HepG2 (cell line): ENCODE data around the gene IGFBP5. TPM values are rescaled to one million over a fixed set of nuclear protein-coding genes. Genes with fewer than 3 reads are reported as not detected.

Experiments
- KDM2A ChIP-seq: sonication (generic); formaldehyde crosslinking; IDR thresholded peaks from 2 replicates; pipeline ENCODE4 v1.4.0; 2020; ENCODE audit warnings: low read depth, missing genetic modification reagents, borderline replicate concordance
- KMT2B ChIP-seq: IDR thresholded peaks from 2 replicates; pipeline ENCODE4 v1.6.1; 2016; ENCODE audit warnings: missing genetic modification reagents, missing compliant biosample characterization
- NFE2 ChIP-seq: sonication (generic); formaldehyde crosslinking; IDR thresholded peaks from 2 replicates; pipeline ENCODE4 v1.4.0; 2020; ENCODE audit warnings: missing genetic modification reagents
- NR2F1 ChIP-seq, 2 experiments: fragments of 450-650 bp in 1 of 2; formaldehyde crosslinking in 1 of 2; IDR thresholded peaks; 2 replicates each; pipeline versions ENCODE4 v1.5.0 to v1.6.1; 2016 to 2020; ENCODE audit warnings: mild to moderate bottlenecking in 1 of 2, missing compliant biosample characterization in 1 of 2, missing genetic modification reagents in 1 of 2, moderate library complexity in 1 of 2
- RARG ChIP-seq: sonication (generic); formaldehyde crosslinking; IDR thresholded peaks from 2 replicates; pipeline ENCODE4 v1.4.0; 2020; ENCODE audit warnings: low read depth, mild to moderate bottlenecking, missing genetic modification reagents
- RFX1 ChIP-seq: fragments of 450-650 bp; IDR thresholded peaks from 2 replicates; pipeline ENCODE4 v1.6.1; 2017
- RNF2 ChIP-seq: fragments of 450-650 bp; conservative IDR thresholded peaks from 2 replicates; pipeline ENCODE4 v1.6.1; 2016; ENCODE audit warnings: low read depth
- SAP130 ChIP-seq: IDR thresholded peaks from 2 replicates; pipeline ENCODE4 v1.6.1; 2016; ENCODE audit warnings: low read depth
- TRIM22 ChIP-seq: fragments of 450-650 bp; IDR thresholded peaks from 2 replicates; pipeline ENCODE4 v1.6.1; 2017
- XRCC5 ChIP-seq: fragments of 200-400 bp; formaldehyde crosslinking; optimal IDR thresholded peaks from 2 replicates; pipeline ENCODE3; 2017; ENCODE audit warnings: mild to moderate bottlenecking, low read length
- ZMAT3 ChIP-seq: sonication (generic); formaldehyde crosslinking; conservative IDR thresholded peaks from 2 replicates; pipeline ENCODE4 v1.7.0; 2021; ENCODE audit warnings: missing genetic modification reagents
- polyA plus RNA-seq, 8 experiments: library from polyadenylated mRNA; depleted of rRNA in 3 of 8; stranded (reverse) in 7 of 8; unstranded in 1 of 8; fragments of >200 nt; fragmentation: Illumina TruSeq in 4 of 8; extraction: Trizol in 4 of 8; gene quantifications; 2 replicates each; pipeline versions ENCODE4 v1.2.1 to v1.2.3, GENCODE V29; 2011 to 2016; ENCODE audit warnings: low read depth in 4 of 8, missing spikeins in 1 of 8, mixed read lengths in 1 of 8; ENCODE audit not compliant: insufficient read depth in 1 of 8
- total RNA-seq, 5 experiments: library from RNA; depleted of rRNA; stranded (reverse); fragments of >200 nt; fragmentation: Illumina TruSeq; extraction: Trizol; gene quantifications; 2 replicates each; pipeline ENCODE4 v1.2.3, GENCODE V29; 2016; ENCODE audit warnings: low read depth in 1 of 5
- TF ChIP-seq, protein P1 (sequence below): sonication (generic); formaldehyde crosslinking; IDR thresholded peaks from 2 replicates; pipeline ENCODE4 v1.4.0; 2020; ENCODE audit warnings: missing genetic modification reagents, borderline replicate concordance
- TF ChIP-seq, protein P2 (sequence below): sonication (generic); formaldehyde crosslinking; IDR thresholded peaks from 2 replicates; pipeline ENCODE4 v1.4.0; 2020; ENCODE audit warnings: missing genetic modification reagents
- TF ChIP-seq, protein P3 (sequence below): sonication (generic); formaldehyde crosslinking; IDR thresholded peaks from 2 replicates; pipeline ENCODE4 v1.5.1; 2020; ENCODE audit warnings: missing genetic modification reagents, mild to moderate bottlenecking, borderline replicate concordance
- TF ChIP-seq, protein P4 (sequence below): sonication (generic); formaldehyde crosslinking; IDR thresholded peaks from 2 replicates; pipeline ENCODE4 v1.4.0; 2020; ENCODE audit warnings: missing genetic modification reagents, borderline replicate concordance

The IGFBP5 gene
- total and polyA plus RNA-seq, 2 of the 13 experiments (the other 11 are each of a cell fraction or from before 2014, with no cell fraction given), result 0.15 TPM; not detected in 1

DNA sequence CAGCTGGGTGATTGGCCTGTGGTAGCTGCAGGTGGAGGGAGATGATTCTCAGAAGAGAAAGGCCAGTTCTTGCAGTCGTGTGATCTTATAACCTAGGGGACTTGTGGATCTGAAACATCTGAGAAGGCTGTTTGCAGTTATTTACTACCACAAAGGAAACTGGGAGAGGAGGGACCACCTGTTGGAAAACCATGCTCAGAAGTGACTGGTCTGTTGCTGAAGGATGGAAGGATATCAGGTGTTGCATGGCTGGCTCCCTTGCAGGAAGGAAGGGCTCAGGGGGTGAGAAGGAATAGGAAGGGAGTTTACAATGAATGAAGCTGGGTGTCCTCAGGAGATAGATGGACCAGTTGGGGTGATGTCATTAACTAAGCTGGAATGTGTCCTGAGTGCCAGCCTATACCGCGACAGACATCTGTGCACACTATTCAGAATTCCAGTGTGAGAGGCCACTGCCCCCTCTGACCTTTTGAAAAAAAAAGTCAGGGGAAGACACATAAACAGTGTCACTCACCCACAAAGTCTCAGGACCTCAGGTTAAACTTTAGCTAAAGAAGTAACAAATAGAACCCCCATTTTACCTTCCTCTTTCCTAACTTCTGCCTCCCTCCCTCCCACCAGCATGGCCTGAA is 44.6 kb downstream of the IGFBP5 start (continued):
- TF ChIP-seq, protein P1, sequence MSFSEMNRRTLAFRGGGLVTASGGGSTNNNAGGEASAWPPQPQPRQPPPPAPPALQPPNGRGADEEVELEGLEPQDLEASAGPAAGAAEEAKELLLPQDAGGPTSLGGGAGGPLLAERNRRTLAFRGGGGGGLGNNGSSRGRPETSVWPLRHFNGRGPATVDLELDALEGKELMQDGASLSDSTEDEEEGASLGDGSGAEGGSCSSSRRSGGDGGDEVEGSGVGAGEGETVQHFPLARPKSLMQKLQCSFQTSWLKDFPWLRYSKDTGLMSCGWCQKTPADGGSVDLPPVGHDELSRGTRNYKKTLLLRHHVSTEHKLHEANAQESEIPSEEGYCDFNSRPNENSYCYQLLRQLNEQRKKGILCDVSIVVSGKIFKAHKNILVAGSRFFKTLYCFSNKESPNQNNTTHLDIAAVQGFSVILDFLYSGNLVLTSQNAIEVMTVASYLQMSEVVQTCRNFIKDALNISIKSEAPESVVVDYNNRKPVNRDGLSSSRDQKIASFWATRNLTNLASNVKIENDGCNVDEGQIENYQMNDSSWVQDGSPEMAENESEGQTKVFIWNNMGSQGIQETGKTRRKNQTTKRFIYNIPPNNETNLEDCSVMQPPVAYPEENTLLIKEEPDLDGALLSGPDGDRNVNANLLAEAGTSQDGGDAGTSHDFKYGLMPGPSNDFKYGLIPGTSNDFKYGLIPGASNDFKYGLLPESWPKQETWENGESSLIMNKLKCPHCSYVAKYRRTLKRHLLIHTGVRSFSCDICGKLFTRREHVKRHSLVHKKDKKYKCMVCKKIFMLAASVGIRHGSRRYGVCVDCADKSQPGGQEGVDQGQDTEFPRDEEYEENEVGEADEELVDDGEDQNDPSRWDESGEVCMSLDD (CRISPR knock-in tag), result peak; percentile 69; the same call in 1 of the 2 replicates
- TF ChIP-seq KDM2A (no peak), NFE2 (CRISPR knock-in tag) (no peak), KMT2B (CRISPR knock-in tag) (no peak), RARG (CRISPR knock-in tag) (no peak), TRIM22 (no peak), XRCC5 (no peak), ZMAT3 (no peak), NR2F1 (CRISPR knock-in tag; IDR thresholded peaks at IDR 0.05) (peak; percentile 79 to 87; a peak in 3 of 4 replicates), RNF2 (no peak), SAP130 (CRISPR knock-in tag) (no peak), RFX1 (no peak)
- TF ChIP-seq, protein P2, sequence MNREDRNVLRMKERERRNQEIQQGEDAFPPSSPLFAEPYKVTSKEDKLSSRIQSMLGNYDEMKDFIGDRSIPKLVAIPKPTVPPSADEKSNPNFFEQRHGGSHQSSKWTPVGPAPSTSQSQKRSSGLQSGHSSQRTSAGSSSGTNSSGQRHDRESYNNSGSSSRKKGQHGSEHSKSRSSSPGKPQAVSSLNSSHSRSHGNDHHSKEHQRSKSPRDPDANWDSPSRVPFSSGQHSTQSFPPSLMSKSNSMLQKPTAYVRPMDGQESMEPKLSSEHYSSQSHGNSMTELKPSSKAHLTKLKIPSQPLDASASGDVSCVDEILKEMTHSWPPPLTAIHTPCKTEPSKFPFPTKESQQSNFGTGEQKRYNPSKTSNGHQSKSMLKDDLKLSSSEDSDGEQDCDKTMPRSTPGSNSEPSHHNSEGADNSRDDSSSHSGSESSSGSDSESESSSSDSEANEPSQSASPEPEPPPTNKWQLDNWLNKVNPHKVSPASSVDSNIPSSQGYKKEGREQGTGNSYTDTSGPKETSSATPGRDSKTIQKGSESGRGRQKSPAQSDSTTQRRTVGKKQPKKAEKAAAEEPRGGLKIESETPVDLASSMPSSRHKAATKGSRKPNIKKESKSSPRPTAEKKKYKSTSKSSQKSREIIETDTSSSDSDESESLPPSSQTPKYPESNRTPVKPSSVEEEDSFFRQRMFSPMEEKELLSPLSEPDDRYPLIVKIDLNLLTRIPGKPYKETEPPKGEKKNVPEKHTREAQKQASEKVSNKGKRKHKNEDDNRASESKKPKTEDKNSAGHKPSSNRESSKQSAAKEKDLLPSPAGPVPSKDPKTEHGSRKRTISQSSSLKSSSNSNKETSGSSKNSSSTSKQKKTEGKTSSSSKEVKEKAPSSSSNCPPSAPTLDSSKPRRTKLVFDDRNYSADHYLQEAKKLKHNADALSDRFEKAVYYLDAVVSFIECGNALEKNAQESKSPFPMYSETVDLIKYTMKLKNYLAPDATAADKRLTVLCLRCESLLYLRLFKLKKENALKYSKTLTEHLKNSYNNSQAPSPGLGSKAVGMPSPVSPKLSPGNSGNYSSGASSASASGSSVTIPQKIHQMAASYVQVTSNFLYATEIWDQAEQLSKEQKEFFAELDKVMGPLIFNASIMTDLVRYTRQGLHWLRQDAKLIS (CRISPR knock-in tag), result no peak
- TF ChIP-seq, protein P3, sequence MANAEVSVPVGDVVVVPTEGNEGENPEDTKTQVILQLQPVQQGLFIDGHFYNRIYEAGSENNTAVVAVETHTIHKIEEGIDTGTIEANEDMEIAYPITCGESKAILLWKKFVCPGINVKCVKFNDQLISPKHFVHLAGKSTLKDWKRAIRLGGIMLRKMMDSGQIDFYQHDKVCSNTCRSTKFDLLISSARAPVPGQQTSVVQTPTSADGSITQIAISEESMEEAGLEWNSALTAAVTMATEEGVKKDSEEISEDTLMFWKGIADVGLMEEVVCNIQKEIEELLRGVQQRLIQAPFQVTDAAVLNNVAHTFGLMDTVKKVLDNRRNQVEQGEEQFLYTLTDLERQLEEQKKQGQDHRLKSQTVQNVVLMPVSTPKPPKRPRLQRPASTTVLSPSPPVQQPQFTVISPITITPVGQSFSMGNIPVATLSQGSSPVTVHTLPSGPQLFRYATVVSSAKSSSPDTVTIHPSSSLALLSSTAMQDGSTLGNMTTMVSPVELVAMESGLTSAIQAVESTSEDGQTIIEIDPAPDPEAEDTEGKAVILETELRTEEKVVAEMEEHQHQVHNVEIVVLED (CRISPR knock-in tag), result no peak
- TF ChIP-seq, protein P4, sequence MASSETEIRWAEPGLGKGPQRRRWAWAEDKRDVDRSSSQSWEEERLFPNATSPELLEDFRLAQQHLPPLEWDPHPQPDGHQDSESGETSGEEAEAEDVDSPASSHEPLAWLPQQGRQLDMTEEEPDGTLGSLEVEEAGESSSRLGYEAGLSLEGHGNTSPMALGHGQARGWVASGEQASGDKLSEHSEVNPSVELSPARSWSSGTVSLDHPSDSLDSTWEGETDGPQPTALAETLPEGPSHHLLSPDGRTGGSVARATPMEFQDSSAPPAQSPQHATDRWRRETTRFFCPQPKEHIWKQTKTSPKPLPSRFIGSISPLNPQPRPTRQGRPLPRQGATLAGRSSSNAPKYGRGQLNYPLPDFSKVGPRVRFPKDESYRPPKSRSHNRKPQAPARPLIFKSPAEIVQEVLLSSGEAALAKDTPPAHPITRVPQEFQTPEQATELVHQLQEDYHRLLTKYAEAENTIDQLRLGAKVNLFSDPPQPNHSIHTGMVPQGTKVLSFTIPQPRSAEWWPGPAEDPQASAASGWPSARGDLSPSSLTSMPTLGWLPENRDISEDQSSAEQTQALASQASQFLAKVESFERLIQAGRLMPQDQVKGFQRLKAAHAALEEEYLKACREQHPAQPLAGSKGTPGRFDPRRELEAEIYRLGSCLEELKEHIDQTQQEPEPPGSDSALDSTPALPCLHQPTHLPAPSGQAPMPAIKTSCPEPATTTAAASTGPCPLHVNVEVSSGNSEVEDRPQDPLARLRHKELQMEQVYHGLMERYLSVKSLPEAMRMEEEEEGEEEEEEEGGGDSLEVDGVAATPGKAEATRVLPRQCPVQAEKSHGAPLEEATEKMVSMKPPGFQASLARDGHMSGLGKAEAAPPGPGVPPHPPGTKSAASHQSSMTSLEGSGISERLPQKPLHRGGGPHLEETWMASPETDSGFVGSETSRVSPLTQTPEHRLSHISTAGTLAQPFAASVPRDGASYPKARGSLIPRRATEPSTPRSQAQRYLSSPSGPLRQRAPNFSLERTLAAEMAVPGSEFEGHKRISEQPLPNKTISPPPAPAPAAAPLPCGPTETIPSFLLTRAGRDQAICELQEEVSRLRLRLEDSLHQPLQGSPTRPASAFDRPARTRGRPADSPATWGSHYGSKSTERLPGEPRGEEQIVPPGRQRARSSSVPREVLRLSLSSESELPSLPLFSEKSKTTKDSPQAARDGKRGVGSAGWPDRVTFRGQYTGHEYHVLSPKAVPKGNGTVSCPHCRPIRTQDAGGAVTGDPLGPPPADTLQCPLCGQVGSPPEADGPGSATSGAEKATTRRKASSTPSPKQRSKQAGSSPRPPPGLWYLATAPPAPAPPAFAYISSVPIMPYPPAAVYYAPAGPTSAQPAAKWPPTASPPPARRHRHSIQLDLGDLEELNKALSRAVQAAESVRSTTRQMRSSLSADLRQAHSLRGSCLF (CRISPR knock-in tag), result no peak
